K562 (cell line): ENCODE data around the gene GTF2A2. TPM values are rescaled to one million over a fixed set of nuclear protein-coding genes. Genes with fewer than 3 reads are reported as not detected.
A peak's percentile ranks its signal among the peaks of the same experiment; 100 is the strongest.

Experiments used
- ARID1B ChIP-seq: fragments of 450-650 bp; IDR thresholded peaks from 2 replicates; pipeline ENCODE4 v1.6.1; 2016; ENCODE audit warnings: antibody characterized with exemption, mild to moderate bottlenecking, inconsistent platforms
- ARNT ChIP-seq, 2 experiments: fragments of 450-650 bp; IDR thresholded peaks; 2 replicates each; pipeline ENCODE4 v1.6.1; 2016; ENCODE audit warnings: mild to moderate bottlenecking in 1 of 2
- CCNT2 ChIP-seq: IDR thresholded peaks from 2 replicates; pipeline ENCODE4 v1.6.1; 2011; ENCODE audit warnings: borderline replicate concordance, low read depth, mild to moderate bottlenecking, moderate library complexity, mixed read lengths, low read length; ENCODE audit not compliant: insufficient read length; ENCODE audit errors: extremely low read depth
- CHD1 ChIP-seq: fragments of 200-600 bp; sonication (generic); IDR thresholded peaks from one replicate; pipeline ENCODE4 v1.6.1; 2012; ENCODE audit warnings: mild to moderate bottlenecking, moderate library complexity, low read length, inconsistent platforms
- EP300 ChIP-seq: IDR thresholded peaks from 2 replicates; pipeline ENCODE4 v1.6.1; 2012; ENCODE audit warnings: low read length, improper control_type of control experiment
- GATA2 ChIP-seq: sonication (generic); formaldehyde crosslinking; IDR thresholded peaks from 2 replicates; pipeline ENCODE4 v1.4.0; 2020; ENCODE audit warnings: mild to moderate bottlenecking, missing genetic modification reagents
- MBD2 ChIP-seq: sonication (generic); IDR thresholded peaks from 2 replicates; pipeline ENCODE4 v1.6.1; 2016; ENCODE audit warnings: low read depth, borderline replicate concordance
- NR2C2 ChIP-seq, 2 experiments: fragments of 200-800 bp in 1 of 2; sonication (Bioruptor generic) in 1 of 2; sonication (generic) in 1 of 2; formaldehyde crosslinking in 1 of 2; IDR thresholded peaks; 2 replicates each; pipeline versions ENCODE4 v1.6.1 to v1.8.0; 2016 to 2022; ENCODE audit warnings: mild to moderate bottlenecking in 1 of 2, missing compliant biosample characterization in 1 of 2, missing genetic modification characterization in 1 of 2, missing genetic modification reagents in 1 of 2
- POLR2AphosphoS5 ChIP-seq: IDR thresholded peaks from 2 replicates; pipeline ENCODE4 v1.6.1; 2011; ENCODE audit warnings: mild to moderate bottlenecking, low read depth, low read length, moderate library complexity; ENCODE audit not compliant: control insufficient read depth, insufficient read depth
- POLR2H ChIP-seq: IDR thresholded peaks from 2 replicates; pipeline ENCODE4 v1.6.1; 2016; ENCODE audit warnings: missing genetic modification characterization, low read depth, mild to moderate bottlenecking, control low read depth, missing compliant biosample characterization, moderate library complexity
- SLC30A9 ChIP-seq: fragments of 250-450 bp; sonication (Bioruptor Pico); IDR thresholded peaks from 2 replicates; pipeline ENCODE4 v1.8.0; 2022; ENCODE audit warnings: mild to moderate bottlenecking, moderate library complexity
- SMAD2 ChIP-seq: fragments of 150-350 bp; IDR thresholded peaks from 2 replicates; pipeline ENCODE4 v1.6.1; 2014; ENCODE audit warnings: low read depth, mild to moderate bottlenecking, low read length
- SMAD4 ChIP-seq: fragments of 250-450 bp; sonication (Bioruptor Pico); conservative IDR thresholded peaks from 2 replicates; pipeline ENCODE4 v1.8.0; 2021; ENCODE audit warnings: inconsistent platforms, mild to moderate bottlenecking, moderate library complexity
- TAF9B ChIP-seq: fragments of 450-650 bp; IDR thresholded peaks from 2 replicates; pipeline ENCODE4 v1.6.1; 2018; ENCODE audit warnings: mild to moderate bottlenecking; ENCODE audit not compliant: partially characterized antibody
- XRCC5 ChIP-seq: fragments of 200-400 bp; formaldehyde crosslinking; IDR thresholded peaks from 2 replicates; pipeline ENCODE4 v1.6.1; 2017; ENCODE audit warnings: low read depth, mild to moderate bottlenecking, low read length
- ZKSCAN3 ChIP-seq: fragments of 250-450 bp; sonication (Bioruptor Pico); IDR thresholded peaks from 2 replicates; pipeline ENCODE4 v1.4.0; 2020
- ZNF143 ChIP-seq: sonication (generic); formaldehyde crosslinking; IDR thresholded peaks from 2 replicates; pipeline ENCODE4 v1.9.0; 2022; ENCODE audit warnings: mild to moderate bottlenecking, missing genetic modification reagents
- ZNF551 ChIP-seq: fragments of 250-450 bp; sonication (Bioruptor Pico); IDR thresholded peaks from 2 replicates; pipeline ENCODE4 v1.5.0; 2021; ENCODE audit warnings: mild to moderate bottlenecking, moderate library complexity
- polyA plus RNA-seq, 8 experiments: library from polyadenylated mRNA; depleted of rRNA in 4 of 8; stranded (reverse) in 5 of 8; unstranded in 3 of 8; fragments of >200 nt; fragmentation: Nextera tagmentation in 2 of 8; fragmentation: Illumina TruSeq in 1 of 8; extraction: Ambion mirVana in 2 of 8; extraction: Trizol in 1 of 8; gene quantifications; 2 replicates each; pipeline versions ENCODE4 v1.2.1 to v1.2.3, GENCODE V29; 2011 to 2014; ENCODE audit warnings: inconsistent platforms in 1 of 8, missing spikeins in 1 of 8
- total RNA-seq, 7 experiments: library from RNA; depleted of rRNA in 6 of 7; stranded (reverse); fragments of >200 nt in 6 of 7; fragmentation: Illumina TruSeq in 2 of 7; extraction: Trizol in 2 of 7; gene quantifications; 2 replicates each; pipeline versions ENCODE4 v1.2.1 to v1.2.3, GENCODE V29; 2011 to 2021; ENCODE audit warnings: low replicate concordance in 1 of 7
- TF ChIP-seq, protein P1 (sequence below): fragments of 450-650 bp; formaldehyde crosslinking; IDR thresholded peaks from 2 replicates; pipeline ENCODE4 v1.4.0; 2020; ENCODE audit warnings: mild to moderate bottlenecking, moderate library complexity
- TF ChIP-seq, protein P2 (sequence below): sonication (generic); formaldehyde crosslinking; IDR thresholded peaks from 2 replicates; pipeline ENCODE4 v1.8.0; 2022; ENCODE audit warnings: mild to moderate bottlenecking, missing genetic modification reagents
- TF ChIP-seq, protein P3 (sequence below), 2 experiments: fragments of 450-650 bp in 1 of 2; sonication (generic) in 1 of 2; formaldehyde crosslinking; conservative IDR thresholded peaks; 2 replicates each; pipeline versions ENCODE4 v1.4.0 to v1.8.1; 2020 to 2022; ENCODE audit warnings: mild to moderate bottlenecking in 1 of 2, missing genetic modification reagents in 1 of 2
- TF ChIP-seq, protein P4 (sequence below), 2 experiments: fragments of 450-650 bp; IDR thresholded peaks; 2 replicates each; pipeline ENCODE4 v1.6.1; 2016

GTF2A2 gene
- total and polyA plus RNA-seq, 9 of the 15 experiments (the other 6 are each of a cell fraction or from before 2014, with no cell fraction given): 128 to 656 (median 172) TPM

DNA sequence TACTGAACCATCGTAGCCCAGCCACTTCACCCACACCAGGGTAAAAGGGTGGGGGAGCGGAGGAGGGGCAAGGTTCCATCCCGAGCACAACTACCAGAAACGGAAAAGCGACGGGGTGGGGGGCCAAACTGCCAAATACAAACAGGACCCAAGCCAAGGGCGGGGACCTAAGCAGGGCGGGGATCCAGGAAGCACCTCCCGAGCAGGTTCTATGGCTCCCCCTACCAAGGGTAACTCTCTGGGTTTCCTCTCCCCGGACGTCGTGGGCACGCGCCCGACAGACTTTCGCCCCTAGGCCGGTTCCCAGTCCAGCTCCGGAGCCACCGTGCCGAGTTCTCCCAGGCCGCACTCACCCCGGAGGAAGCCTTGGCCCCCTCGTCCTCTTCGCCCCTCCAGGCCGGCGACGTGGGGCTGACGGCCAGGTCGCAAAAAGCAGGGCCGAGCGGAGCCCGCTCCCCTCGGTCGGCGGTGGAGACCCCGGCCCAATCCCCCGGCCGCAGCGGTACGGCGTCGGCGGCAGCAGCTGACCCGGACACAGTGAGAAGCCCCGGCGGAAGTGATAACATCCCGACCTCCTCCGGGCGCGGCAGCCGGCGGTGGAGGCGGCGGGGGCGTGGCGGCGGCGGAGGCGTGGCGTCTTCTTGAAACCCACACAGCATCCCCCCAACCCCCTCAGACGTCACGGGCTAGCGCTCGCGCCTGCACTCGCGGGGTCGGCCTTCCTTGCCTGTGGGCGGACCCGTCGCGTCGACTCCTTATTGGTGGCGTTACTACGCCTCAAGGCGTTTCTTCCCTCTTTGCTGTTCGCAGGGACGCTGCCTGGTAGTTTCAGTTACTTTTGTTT is 31.7 kb upstream of the GTF2A2 start, which contains the start of gene BNIP2 (continued):
- TF ChIP-seq POLR2H: peak; percentile 68; the same call in 1 of the 2 replicates
- peak; percentile 98 for TF ChIP-seq NR2C2 (CRISPR knock-in tag; IDR thresholded peaks at IDR 0.05)
- TF ChIP-seq NR2C2 (tag; IDR thresholded peaks at IDR 0.05): peak; percentile 100
- TF ChIP-seq EP300: 0 out of 2 replicates have a peak, but pooled peaks have one; percentile 1
- no peak for TF ChIP-seq ZNF551 (CRISPR knock-in tag)
- TF ChIP-seq ZKSCAN3: no peak
- TF ChIP-seq ZNF143 (CRISPR knock-in tag): peak; percentile 42; the same call in 1 of the 2 replicates
- TF ChIP-seq, protein P1, sequence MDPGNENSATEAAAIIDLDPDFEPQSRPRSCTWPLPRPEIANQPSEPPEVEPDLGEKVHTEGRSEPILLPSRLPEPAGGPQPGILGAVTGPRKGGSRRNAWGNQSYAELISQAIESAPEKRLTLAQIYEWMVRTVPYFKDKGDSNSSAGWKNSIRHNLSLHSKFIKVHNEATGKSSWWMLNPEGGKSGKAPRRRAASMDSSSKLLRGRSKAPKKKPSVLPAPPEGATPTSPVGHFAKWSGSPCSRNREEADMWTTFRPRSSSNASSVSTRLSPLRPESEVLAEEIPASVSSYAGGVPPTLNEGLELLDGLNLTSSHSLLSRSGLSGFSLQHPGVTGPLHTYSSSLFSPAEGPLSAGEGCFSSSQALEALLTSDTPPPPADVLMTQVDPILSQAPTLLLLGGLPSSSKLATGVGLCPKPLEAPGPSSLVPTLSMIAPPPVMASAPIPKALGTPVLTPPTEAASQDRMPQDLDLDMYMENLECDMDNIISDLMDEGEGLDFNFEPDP (CRISPR knock-in tag): 0 out of 2 replicates have a peak, but pooled peaks have one; percentile 31
- TF ChIP-seq, protein P2, sequence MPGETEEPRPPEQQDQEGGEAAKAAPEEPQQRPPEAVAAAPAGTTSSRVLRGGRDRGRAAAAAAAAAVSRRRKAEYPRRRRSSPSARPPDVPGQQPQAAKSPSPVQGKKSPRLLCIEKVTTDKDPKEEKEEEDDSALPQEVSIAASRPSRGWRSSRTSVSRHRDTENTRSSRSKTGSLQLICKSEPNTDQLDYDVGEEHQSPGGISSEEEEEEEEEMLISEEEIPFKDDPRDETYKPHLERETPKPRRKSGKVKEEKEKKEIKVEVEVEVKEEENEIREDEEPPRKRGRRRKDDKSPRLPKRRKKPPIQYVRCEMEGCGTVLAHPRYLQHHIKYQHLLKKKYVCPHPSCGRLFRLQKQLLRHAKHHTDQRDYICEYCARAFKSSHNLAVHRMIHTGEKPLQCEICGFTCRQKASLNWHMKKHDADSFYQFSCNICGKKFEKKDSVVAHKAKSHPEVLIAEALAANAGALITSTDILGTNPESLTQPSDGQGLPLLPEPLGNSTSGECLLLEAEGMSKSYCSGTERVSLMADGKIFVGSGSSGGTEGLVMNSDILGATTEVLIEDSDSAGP (CRISPR knock-in tag): no peak
- no peak for TF ChIP-seq SLC30A9 (CRISPR knock-in tag)
- TF ChIP-seq CCNT2: peak; percentile 72
- peak; percentile 55 for TF ChIP-seq SMAD4 (CRISPR knock-in tag)
- TF ChIP-seq XRCC5: peak; percentile 35; the same call in 1 of the 2 replicates
- no peak for TF ChIP-seq ARNT (IDR thresholded peaks at IDR 0.05)
- TF ChIP-seq, protein P3, sequence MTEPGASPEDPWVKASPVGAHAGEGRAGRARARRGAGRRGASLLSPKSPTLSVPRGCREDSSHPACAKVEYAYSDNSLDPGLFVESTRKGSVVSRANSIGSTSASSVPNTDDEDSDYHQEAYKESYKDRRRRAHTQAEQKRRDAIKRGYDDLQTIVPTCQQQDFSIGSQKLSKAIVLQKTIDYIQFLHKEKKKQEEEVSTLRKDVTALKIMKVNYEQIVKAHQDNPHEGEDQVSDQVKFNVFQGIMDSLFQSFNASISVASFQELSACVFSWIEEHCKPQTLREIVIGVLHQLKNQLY (CRISPR knock-in tag; conservative IDR thresholded peaks at IDR 0.05): 0 out of 4 replicates have a peak, but pooled peaks of 1 of the 2 experiments have one; percentile 22
- TF ChIP-seq TAF9B: peak; percentile 54
- no peak for TF ChIP-seq MBD2
- no peak for TF ChIP-seq SMAD2
- TF ChIP-seq, protein P4, sequence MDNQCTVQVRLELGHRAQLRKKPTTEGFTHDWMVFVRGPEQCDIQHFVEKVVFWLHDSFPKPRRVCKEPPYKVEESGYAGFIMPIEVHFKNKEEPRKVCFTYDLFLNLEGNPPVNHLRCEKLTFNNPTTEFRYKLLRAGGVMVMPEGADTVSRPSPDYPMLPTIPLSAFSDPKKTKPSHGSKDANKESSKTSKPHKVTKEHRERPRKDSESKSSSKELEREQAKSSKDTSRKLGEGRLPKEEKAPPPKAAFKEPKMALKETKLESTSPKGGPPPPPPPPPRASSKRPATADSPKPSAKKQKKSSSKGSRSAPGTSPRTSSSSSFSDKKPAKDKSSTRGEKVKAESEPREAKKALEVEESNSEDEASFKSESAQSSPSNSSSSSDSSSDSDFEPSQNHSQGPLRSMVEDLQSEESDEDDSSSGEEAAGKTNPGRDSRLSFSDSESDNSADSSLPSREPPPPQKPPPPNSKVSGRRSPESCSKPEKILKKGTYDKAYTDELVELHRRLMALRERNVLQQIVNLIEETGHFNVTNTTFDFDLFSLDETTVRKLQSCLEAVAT (IDR thresholded peaks at IDR 0.05): 0 out of 4 replicates have a peak, but pooled peaks of 1 of the 2 experiments have one; percentile 4
- TF ChIP-seq CHD1: peak; percentile 88
- TF ChIP-seq ARID1B: no peak
- peak; percentile 75 for TF ChIP-seq POLR2AphosphoS5
- no peak for TF ChIP-seq GATA2 (CRISPR knock-in tag)
